Memory B cell (primary cell): ENCODE measurements around the gene TSTD2.
A peak's percentile ranks its signal among the peaks of the same experiment; 100 is the strongest.
"Not testable (repeated sequence)": the region's sequence is repeated elsewhere in the genome, so short reads cannot be mapped to it uniquely, and the experiment has no call there.

ENCODE experiments used
- ATAC-seq: fragments of 150-1000 bp; cut with Tn5 transposase; 2 replicates; pipeline ENCODE4 v1.10.0; 2021; ENCODE audit warnings: low read depth, mild to moderate bottlenecking, moderate library complexity
- DNase-seq, 2 donors: peaks; one replicate each; pipeline ENCODE4 v3.0.0; 2022; ENCODE audit warnings: low spot score in 2 of 2
- H3K27ac Mint-ChIP-seq: one replicate; pipeline ENCODE4 v1.8.0; 2022; ENCODE audit warnings: mild to moderate bottlenecking, moderate library complexity, mixed read lengths
- H3K27me3 Mint-ChIP-seq: one replicate; pipeline ENCODE4 v1.8.0; 2022; ENCODE audit warnings: mixed read lengths
- H3K36me3 Mint-ChIP-seq: one replicate; pipeline ENCODE4 v1.8.0; 2022; ENCODE audit warnings: mild to moderate bottlenecking, mixed read lengths
- H3K4me1 Mint-ChIP-seq: one replicate; pipeline ENCODE4 v1.8.0; 2022; ENCODE audit warnings: mixed read lengths
- H3K4me3 Mint-ChIP-seq: one replicate; pipeline ENCODE4 v1.8.0; 2022; ENCODE audit warnings: mild to moderate bottlenecking, moderate library complexity, mixed read lengths
- H3K9me3 Mint-ChIP-seq: one replicate; pipeline ENCODE4 v1.8.0; 2022; ENCODE audit warnings: mixed read lengths

The TSTD2 gene

DNA sequence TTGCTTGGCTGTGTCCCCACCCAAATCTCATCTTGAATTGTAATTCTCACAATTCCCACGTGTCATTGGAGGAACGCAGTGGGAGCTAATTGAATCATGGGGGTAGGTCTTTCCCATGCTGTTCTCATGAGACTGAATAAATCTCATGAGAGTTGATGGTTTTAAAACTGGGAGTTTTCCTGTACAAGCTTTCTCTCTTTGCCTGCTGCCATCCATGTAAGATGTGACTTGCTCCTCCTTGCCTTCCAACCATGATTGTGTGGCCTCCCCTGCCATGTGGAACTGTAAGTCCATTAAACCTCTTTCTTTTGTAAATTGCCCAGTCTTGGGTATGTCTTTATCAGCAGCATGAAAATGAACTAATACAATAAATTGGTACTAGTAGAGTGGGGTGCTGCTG is 13.1 kb downstream of the TSTD2 start:
- not testable (repeated sequence) for H3K4me3 Mint-ChIP-seq, H3K9me3 Mint-ChIP-seq, ATAC-seq, DNase-seq, H3K27ac Mint-ChIP-seq, H3K4me1 Mint-ChIP-seq, H3K27me3 Mint-ChIP-seq
- H3K36me3 Mint-ChIP-seq: peaks cover 23% of the 10 kb centered on the region

GRCh38 chr9:97617939-97618416 is 15.2 kb downstream of the TSTD2 start:
- peaks cover 18% of the 10 kb centered on the region for H3K36me3 Mint-ChIP-seq
- ATAC-seq (peak; percentile 45), DNase-seq (no peak)
- no peak overlapping the region for H3K4me3 Mint-ChIP-seq
- H3K27me3 Mint-ChIP-seq: no peaks in the 10 kb centered on the region
- peak overlapping the region; percentile 71 for H3K27ac Mint-ChIP-seq
- H3K9me3 Mint-ChIP-seq: no peaks in the 10 kb centered on the region
- H3K4me1 Mint-ChIP-seq: peaks cover 4% of the 10 kb centered on the region

GRCh38 chr9:97615439-97616072 is 17.6 kb downstream of the TSTD2 start:
- peaks cover 4% of the 10 kb centered on the region for H3K4me1 Mint-ChIP-seq
- H3K27ac Mint-ChIP-seq: no peak overlapping the region
- DNase-seq: peak; percentile 45 to 46
- H3K4me3 Mint-ChIP-seq: no peak overlapping the region
- ATAC-seq: peak; percentile 49
- H3K27me3 Mint-ChIP-seq: no peaks in the 10 kb centered on the region
- peaks cover 22% of the 10 kb centered on the region for H3K36me3 Mint-ChIP-seq
- no peaks in the 10 kb centered on the region for H3K9me3 Mint-ChIP-seq

DNA sequence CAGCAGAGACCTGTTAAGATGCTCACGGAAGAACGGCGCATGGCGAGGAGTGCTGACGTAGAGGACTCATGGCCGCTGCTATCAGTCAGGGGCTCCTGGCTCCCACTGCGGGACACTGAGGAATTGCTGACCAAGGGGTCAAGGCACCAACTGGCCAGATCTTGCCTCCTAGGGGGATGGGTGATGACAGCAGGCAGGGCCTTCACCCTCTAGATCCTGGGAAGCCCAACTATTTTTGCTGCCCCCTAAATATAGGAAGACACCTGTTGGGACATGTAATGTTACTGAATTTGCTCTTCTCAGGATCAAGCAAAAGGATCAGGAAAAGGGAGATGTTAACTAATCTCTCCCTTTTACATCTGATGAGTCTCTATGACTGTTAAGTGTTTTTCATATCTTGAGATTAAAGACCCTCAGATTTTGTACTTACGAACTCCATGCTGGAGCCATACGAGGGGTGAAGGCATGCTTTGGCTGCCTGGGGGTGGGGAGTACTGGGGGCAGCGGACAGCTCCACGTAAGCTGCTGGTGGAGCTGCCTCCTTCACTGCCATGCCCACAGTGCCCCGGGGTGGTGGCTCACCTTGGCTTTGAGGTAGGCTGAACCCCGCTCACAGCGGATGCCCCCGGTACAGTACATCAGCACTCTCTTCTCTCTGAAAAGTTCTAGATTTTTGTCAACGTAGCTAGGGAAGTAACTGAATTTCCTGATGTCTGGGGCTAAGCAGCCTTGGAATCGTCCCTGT is 28.1 kb downstream of the TSTD2 start:
- H3K4me1 Mint-ChIP-seq: no peaks in the 10 kb centered on the region
- peaks cover 30% of the 10 kb centered on the region for H3K36me3 Mint-ChIP-seq
- no peaks in the 10 kb centered on the region for H3K27me3 Mint-ChIP-seq
- H3K9me3 Mint-ChIP-seq: no peaks in the 10 kb centered on the region
- no peak for ATAC-seq
- no peak for DNase-seq
- H3K4me3 Mint-ChIP-seq: no peak overlapping the region
- H3K27ac Mint-ChIP-seq: peak overlapping the region; percentile 16

- ATAC-seq: no peak
- Mint-ChIP-seq H3K4me1 (peaks cover 6% of the 10 kb centered on the region), H3K27me3 (no peaks in the 10 kb centered on the region), H3K36me3 (peaks cover 29% of the 10 kb centered on the region), H3K27ac (no peak overlapping the region), H3K9me3 (no peaks in the 10 kb centered on the region), H3K4me3 (no peak overlapping the region)
- no peak for DNase-seq
Observed at GRCh38 chr9:97602430-97602829, 30.7 kb downstream of the TSTD2 start.

DNA sequence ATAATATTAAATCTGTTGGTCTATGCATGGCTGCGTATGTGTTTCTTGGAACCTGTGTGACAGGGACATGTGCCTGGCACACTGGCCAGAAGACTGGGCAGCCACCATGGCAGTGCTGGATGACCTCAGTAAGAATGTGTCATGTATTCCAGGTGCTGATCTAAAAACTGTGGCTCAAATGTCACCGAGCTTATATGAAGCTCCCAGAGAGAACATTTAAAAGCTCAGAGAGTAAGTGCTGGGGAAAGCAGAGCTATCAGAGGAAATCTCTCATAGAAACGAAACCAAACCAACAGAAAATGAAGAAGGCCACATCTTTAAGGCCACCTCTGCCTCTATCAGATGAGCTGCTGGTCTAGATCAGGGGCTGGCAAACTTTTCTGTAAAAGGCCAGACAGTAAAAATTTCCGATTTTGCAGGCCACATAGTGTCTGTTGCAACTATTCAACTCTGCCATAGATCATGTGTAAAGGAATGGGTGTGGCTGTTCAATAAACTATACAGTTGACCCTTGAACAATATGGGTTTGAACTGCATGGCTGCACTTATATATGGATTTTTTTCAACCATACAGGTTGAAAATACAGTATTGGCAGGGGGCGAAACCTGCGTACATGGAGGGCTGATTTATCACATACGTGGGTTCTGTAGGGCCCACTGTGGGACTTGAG is 31.8 kb downstream of the TSTD2 start:
- peaks cover 25% of the 10 kb centered on the region for H3K36me3 Mint-ChIP-seq
- H3K27me3 Mint-ChIP-seq: no peaks in the 10 kb centered on the region
- no peak for ATAC-seq
- DNase-seq: no peak
- no peaks in the 10 kb centered on the region for H3K9me3 Mint-ChIP-seq
- H3K27ac Mint-ChIP-seq: no peak overlapping the region
- H3K4me3 Mint-ChIP-seq: no peak overlapping the region
- H3K4me1 Mint-ChIP-seq: peaks cover 6% of the 10 kb centered on the region

- Mint-ChIP-seq H3K27me3 (no peaks in the 10 kb centered on the region), H3K4me1 (peaks cover 6% of the 10 kb centered on the region), H3K9me3 (no peaks in the 10 kb centered on the region), H3K36me3 (peaks cover 19% of the 10 kb centered on the region), H3K27ac (no peak overlapping the region), H3K4me3 (no peak overlapping the region)
- no peak for ATAC-seq
- DNase-seq: no peak
Observed at GRCh38 chr9:97600531-97601227, 32.5 kb downstream of the TSTD2 start.

DNA sequence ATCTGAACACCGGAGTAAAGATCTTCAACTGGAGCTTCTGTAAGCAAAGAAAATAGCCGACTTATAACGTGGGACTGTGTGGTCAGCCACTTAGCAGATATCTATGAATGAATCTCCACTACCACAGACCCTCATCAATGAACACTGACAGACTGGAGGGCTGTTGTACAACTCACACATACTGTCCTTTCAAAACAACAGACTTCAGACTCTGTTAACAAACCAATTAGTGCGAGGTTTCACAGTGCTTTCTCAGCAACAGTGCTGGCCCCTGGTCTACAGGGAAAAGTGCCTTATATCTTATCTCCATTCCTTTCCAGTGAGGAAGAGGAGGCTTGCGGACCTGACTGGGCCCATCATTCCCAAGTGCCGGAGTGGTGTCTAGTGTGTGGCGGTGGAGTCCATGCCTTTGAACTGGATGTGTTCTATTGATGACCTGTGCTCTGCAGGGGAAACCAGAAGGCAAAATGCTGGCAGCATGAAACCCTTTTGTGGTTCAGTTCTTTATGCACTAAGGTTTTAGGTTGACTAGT is 33.8 kb downstream of the TSTD2 start:
- DNase-seq (no peak), ATAC-seq (no peak)
- Mint-ChIP-seq H3K4me1 (peaks cover 6% of the 10 kb centered on the region), H3K27me3 (no peaks in the 10 kb centered on the region), H3K36me3 (peaks cover 13% of the 10 kb centered on the region), H3K9me3 (no peaks in the 10 kb centered on the region), H3K4me3 (no peak overlapping the region), H3K27ac (no peak overlapping the region)

GRCh38 chr9:97598461-97599288 is 34.5 kb downstream of the TSTD2 start:
- H3K9me3 Mint-ChIP-seq: no peaks in the 10 kb centered on the region
- peaks cover 13% of the 10 kb centered on the region for H3K36me3 Mint-ChIP-seq
- H3K27me3 Mint-ChIP-seq: no peaks in the 10 kb centered on the region
- DNase-seq (peak; percentile 56 to 64), ATAC-seq (peak; percentile 94)
- peak overlapping the region; percentile 59 for H3K4me3 Mint-ChIP-seq
- peaks cover 8% of the 10 kb centered on the region for H3K4me1 Mint-ChIP-seq
- no peak overlapping the region for H3K27ac Mint-ChIP-seq

GRCh38 chr9:97596906-97597305 is 36.3 kb downstream of the TSTD2 start:
- Mint-ChIP-seq H3K4me1 (peaks cover 10% of the 10 kb centered on the region), H3K36me3 (peaks cover 4% of the 10 kb centered on the region), H3K4me3 (no peak overlapping the region), H3K27ac (no peak overlapping the region), H3K27me3 (no peaks in the 10 kb centered on the region), H3K9me3 (no peaks in the 10 kb centered on the region)
- ATAC-seq: no peak
- no peak for DNase-seq

DNA sequence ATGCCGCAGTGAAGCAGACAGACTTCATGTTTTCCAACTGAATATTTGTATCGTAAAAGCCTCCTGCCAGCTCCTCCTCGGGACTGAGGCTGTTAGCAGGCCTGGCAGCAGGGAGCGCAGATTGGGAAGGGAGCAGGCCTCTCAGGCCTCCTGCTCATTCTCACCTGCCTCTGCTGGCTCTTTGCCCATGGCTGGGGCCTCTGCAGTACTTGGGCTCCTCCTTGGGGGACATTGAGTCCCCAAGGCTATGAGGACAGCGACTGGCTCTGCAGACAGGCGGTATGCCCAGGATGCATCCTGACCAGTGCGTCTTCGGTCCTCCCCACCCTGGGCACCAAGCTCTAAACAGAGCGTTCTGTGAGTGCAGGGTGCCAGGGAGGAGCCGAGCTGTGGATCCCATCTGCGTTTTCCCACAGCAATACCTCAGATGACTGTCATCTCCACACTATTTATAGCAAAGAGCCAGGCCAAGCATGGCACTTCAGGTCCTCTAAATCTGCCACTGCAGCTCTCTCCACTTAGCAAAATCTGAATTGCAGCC is 38.7 kb downstream of the TSTD2 start:
- no peak for DNase-seq
- Mint-ChIP-seq H3K4me1 (peaks cover 10% of the 10 kb centered on the region), H3K27me3 (peaks cover 2% of the 10 kb centered on the region), H3K9me3 (no peaks in the 10 kb centered on the region), H3K36me3 (peaks cover 2% of the 10 kb centered on the region), H3K27ac (no peak overlapping the region), H3K4me3 (no peak overlapping the region)
- ATAC-seq: no peak

GRCh38 chr9:97593960-97594359 is 39.2 kb downstream of the TSTD2 start:
- DNase-seq (no peak), ATAC-seq (no peak)
- Mint-ChIP-seq H3K27me3 (peaks cover 2% of the 10 kb centered on the region), H3K4me1 (peaks cover 10% of the 10 kb centered on the region), H3K36me3 (peaks cover 2% of the 10 kb centered on the region), H3K4me3 (no peak overlapping the region), H3K9me3 (no peaks in the 10 kb centered on the region), H3K27ac (no peak overlapping the region)

- H3K27me3 Mint-ChIP-seq: peaks cover 2% of the 10 kb centered on the region
- peaks cover 1% of the 10 kb centered on the region for H3K9me3 Mint-ChIP-seq
- ATAC-seq (no peak), DNase-seq (no peak)
- H3K4me1 Mint-ChIP-seq: peaks cover 4% of the 10 kb centered on the region
- H3K4me3 Mint-ChIP-seq: no peak overlapping the region
- H3K36me3 Mint-ChIP-seq: peaks cover 4% of the 10 kb centered on the region
- no peak overlapping the region for H3K27ac Mint-ChIP-seq
Observed at GRCh38 chr9:97592126-97592525, 41.0 kb downstream of the TSTD2 start.
